Measurements from ENCODE around the gene SPRR2A. TPM values are rescaled to one million over a fixed set of nuclear protein-coding genes. Genes with fewer than 3 reads are reported as not detected.
"Not testable (repeated sequence)": the region's sequence is repeated elsewhere in the genome, so short reads cannot be mapped to it uniquely, and the experiment has no call there.

Gene SPRR2A
- total and polyA plus RNA-seq, 5 donors = 0.14 TPM; not detected in 4

- WGBS = 75% methylated on average over 1 of the region's 1 CpG
- ATAC-seq = no peak
- intact Hi-C loops (cut with DNase I) = no loop called here
- H3K4me3 ChIP-seq (ENCODE audit: low read length) = no peak overlapping the region
- H3K27me3 ChIP-seq (ENCODE audit: control insufficient read depth, insufficient read depth) = no peaks in the 10 kb centered on the region
- no peaks in the 10 kb centered on the region for H3K9me3 ChIP-seq (ENCODE audit: control insufficient read depth, low read length)
- no peak for DNase-seq
- no peak overlapping the region for H3K27ac ChIP-seq (ENCODE audit: low read length)
- no peaks in the 10 kb centered on the region for H3K4me1 ChIP-seq (ENCODE audit: control insufficient read depth, insufficient read depth, low read length)
Measured at GRCh38 chr1:153024413-153024812, 32.9 kb downstream of the SPRR2A start.

DNA sequence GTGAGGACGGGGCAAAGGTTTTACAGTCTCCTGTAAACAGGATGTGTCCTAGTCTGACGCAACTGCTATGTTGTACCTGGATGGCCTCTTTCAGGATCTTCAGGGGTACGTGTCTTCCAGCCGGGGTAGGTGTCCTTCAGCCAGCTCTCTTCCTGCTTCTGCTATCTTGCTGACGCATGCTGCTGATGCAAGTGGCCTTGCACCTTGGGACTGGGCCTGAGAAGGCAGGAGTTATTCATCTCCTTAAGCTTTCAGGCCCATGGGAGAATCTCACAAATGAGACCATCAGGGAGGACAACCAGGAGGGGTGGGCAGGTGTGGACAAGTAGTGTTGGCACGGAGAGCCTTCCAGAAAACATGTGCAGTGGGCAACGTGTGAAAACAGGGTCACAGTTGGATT lies 34.2 kb downstream of the SPRR2A start:
- Histone ChIP-seq H3K4me3 (ENCODE audit: low read length) (no peak overlapping the region), H3K27me3 (ENCODE audit: control insufficient read depth, insufficient read depth) (no peaks in the 10 kb centered on the region), H3K4me1 (ENCODE audit: control insufficient read depth, insufficient read depth, low read length) (no peaks in the 10 kb centered on the region), H3K27ac (ENCODE audit: low read length) (no peak overlapping the region), H3K9me3 (ENCODE audit: control insufficient read depth, low read length) (no peaks in the 10 kb centered on the region)
- ATAC-seq (no peak), DNase-seq (no peak)
- intact Hi-C loops (cut with DNase I) = no loop called here
- 85% methylated on average over 7 of the region's 7 CpGs for WGBS

DNA sequence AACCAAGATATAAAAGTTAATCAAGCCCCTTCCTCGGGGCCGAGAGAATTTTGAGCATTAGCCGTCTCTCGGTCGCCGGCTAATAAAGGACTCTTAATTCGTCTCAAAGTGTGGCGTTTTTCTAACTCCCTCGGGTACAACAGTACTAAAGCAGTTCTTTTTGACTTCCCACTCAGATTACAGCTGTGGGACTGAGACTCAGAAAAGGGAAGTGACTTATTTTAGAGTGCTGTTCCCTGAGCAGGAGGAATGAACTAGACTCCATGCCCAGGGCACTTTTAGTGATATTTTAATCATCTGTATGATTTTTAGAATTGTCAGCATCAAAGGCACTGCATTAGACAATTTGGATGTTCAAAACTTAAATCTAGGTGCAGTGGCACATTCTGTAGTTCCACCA lies 35.0 kb downstream of the SPRR2A start:
- H3K27ac ChIP-seq (ENCODE audit: low read length); H3K9me3 ChIP-seq (ENCODE audit: control insufficient read depth, low read length); H3K27me3 ChIP-seq (ENCODE audit: control insufficient read depth, insufficient read depth); intact Hi-C loops (cut with DNase I); DNase-seq; H3K4me1 ChIP-seq (ENCODE audit: control insufficient read depth, insufficient read depth, low read length); ATAC-seq; H3K4me3 ChIP-seq (ENCODE audit: low read length): not testable (repeated sequence)
- WGBS = 40% methylated on average over 9 of the region's 9 CpGs

GRCh38 chr1:153021829-153022228 lies 35.5 kb downstream of the SPRR2A start:
- WGBS = 6% methylated on average over 2 of the region's 2 CpGs

DNA sequence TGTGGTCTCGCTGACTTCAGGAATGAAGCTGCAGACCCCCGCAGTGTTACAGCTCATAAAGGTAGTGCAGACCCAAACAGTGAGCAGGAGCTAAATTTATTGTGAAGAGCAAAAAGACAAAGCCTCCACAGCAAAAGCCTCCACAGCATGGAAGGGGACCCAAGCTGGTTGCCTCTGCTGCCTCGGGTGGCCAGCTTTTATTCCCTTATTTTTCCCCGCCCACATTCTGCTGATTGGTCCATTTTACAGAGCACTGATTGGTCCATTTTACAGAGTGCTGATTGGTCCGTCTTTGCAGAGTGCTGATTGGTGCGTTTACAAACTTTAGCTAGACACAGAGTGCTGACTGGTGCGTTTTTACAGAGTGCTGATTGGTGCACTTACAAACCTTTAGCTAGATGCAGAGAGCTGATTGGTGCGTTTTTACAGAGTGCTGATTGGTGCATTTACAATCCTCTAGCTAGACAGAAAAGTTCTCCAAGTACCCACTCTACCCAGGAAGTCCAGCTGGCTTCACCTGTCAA lies 46.0 kb downstream of the SPRR2A start:
- H3K27me3 ChIP-seq (ENCODE audit: control insufficient read depth, insufficient read depth) = not testable (repeated sequence)

More at GRCh38 chr1:153021829-153022228, 35.5 kb downstream of the SPRR2A start:
- H3K27me3 ChIP-seq (ENCODE audit: control insufficient read depth, insufficient read depth); intact Hi-C loops (cut with DNase I); H3K4me3 ChIP-seq (ENCODE audit: low read length); H3K27ac ChIP-seq (ENCODE audit: low read length); ATAC-seq; H3K9me3 ChIP-seq (ENCODE audit: control insufficient read depth, low read length); DNase-seq; H3K4me1 ChIP-seq (ENCODE audit: control insufficient read depth, insufficient read depth, low read length): not testable (repeated sequence)

More for the DNA sequence above, 46.0 kb downstream of the SPRR2A start:
- intact Hi-C loops (cut with DNase I); H3K9me3 ChIP-seq (ENCODE audit: control insufficient read depth, low read length); DNase-seq; ATAC-seq; H3K4me1 ChIP-seq (ENCODE audit: control insufficient read depth, insufficient read depth, low read length); H3K4me3 ChIP-seq (ENCODE audit: low read length); H3K27ac ChIP-seq (ENCODE audit: low read length): not testable (repeated sequence)
- WGBS = 79% methylated on average over 8 of the region's 8 CpGs

Other genes starting within 250 kb of the SPRR2A start
- not detected for gene LCE1B, start 245.5 kb downstream of the SPRR2A start, total RNA-seq
- not detected for gene LCE1B, start 245.5 kb downstream of the SPRR2A start, polyA plus RNA-seq
- gene LCE1A, start 230.0 kb downstream of the SPRR2A start, total RNA-seq = not detected
- not detected for gene LCE1A, start 230.0 kb downstream of the SPRR2A start, polyA plus RNA-seq
- not detected for gene LCE6A, start 214.7 kb downstream of the SPRR2A start, total RNA-seq
- gene LCE6A, start 214.7 kb downstream of the SPRR2A start, polyA plus RNA-seq = not detected
- not detected for gene LCE7A, start 197.5 kb downstream of the SPRR2A start, total RNA-seq
- not detected for gene LCE7A, start 197.5 kb downstream of the SPRR2A start, polyA plus RNA-seq
- gene SMCP, start 179.2 kb downstream of the SPRR2A start, total RNA-seq = not detected
- gene SMCP, start 179.2 kb downstream of the SPRR2A start, polyA plus RNA-seq = not detected
- not detected for gene IVL, start 149.0 kb downstream of the SPRR2A start, total RNA-seq
- gene IVL, start 149.0 kb downstream of the SPRR2A start, polyA plus RNA-seq = not detected
- not detected for gene SPRR5, start 110.3 kb downstream of the SPRR2A start, total RNA-seq
- gene SPRR5, start 110.3 kb downstream of the SPRR2A start, polyA plus RNA-seq = not detected
- not detected for gene SPRR4, start 86.9 kb downstream of the SPRR2A start, total RNA-seq
- gene SPRR4, start 86.9 kb downstream of the SPRR2A start, polyA plus RNA-seq = not detected
- gene SPRR1A, start 73.4 kb downstream of the SPRR2A start, total RNA-seq = not detected
- not detected for gene SPRR1A, start 73.4 kb downstream of the SPRR2A start, polyA plus RNA-seq
- not detected for gene SPRR3, start 55.8 kb downstream of the SPRR2A start, total RNA-seq
- gene SPRR3, start 55.8 kb downstream of the SPRR2A start, polyA plus RNA-seq = 0.50 TPM
- not detected for gene SPRR1B, start 26.3 kb downstream of the SPRR2A start, total RNA-seq
- not detected for gene SPRR1B, start 26.3 kb downstream of the SPRR2A start, polyA plus RNA-seq
- not detected for gene SPRR2D, start 16.4 kb downstream of the SPRR2A start, total RNA-seq
- not detected for gene SPRR2D, start 16.4 kb downstream of the SPRR2A start, polyA plus RNA-seq
- gene SPRR2B, start 14.1 kb upstream of the SPRR2A start, total RNA-seq = not detected
- gene SPRR2B, start 14.1 kb upstream of the SPRR2A start, polyA plus RNA-seq = not detected
- gene SPRR2E, start 37.0 kb upstream of the SPRR2A start, total RNA-seq = not detected
- not detected for gene SPRR2E, start 37.0 kb upstream of the SPRR2A start, polyA plus RNA-seq
- gene SPRR2F, start 56.0 kb upstream of the SPRR2A start, total RNA-seq = under 1 TPM in 1 of 4 donors, not detected in 3; 0.37 TPM
- not detected for gene SPRR2F, start 56.0 kb upstream of the SPRR2A start, polyA plus RNA-seq
- not detected for gene SPRR2G, start 93.4 kb upstream of the SPRR2A start, total RNA-seq
- gene SPRR2G, start 93.4 kb upstream of the SPRR2A start, polyA plus RNA-seq = not detected
- not detected for gene LELP1, start 145.9 kb upstream of the SPRR2A start, total RNA-seq
- not detected for gene LELP1, start 145.9 kb upstream of the SPRR2A start, polyA plus RNA-seq
- gene PRR9, start 160.1 kb upstream of the SPRR2A start, total RNA-seq = not detected
- gene PRR9, start 160.1 kb upstream of the SPRR2A start, polyA plus RNA-seq = not detected
- gene LORICRIN, start 202.2 kb upstream of the SPRR2A start, total RNA-seq = not detected
- not detected for gene LORICRIN, start 202.2 kb upstream of the SPRR2A start, polyA plus RNA-seq

Measured in right cardiac atrium (tissue), 5 donors.